H9 (cell line): ENCODE data around the gene TMEM156. TPM values are rescaled to one million over a fixed set of nuclear protein-coding genes. Genes with fewer than 3 reads are reported as not detected.

Experiments used
- DNase-seq: peaks from one replicate; pipeline ENCODE4 v3.0.0-alpha.2; 2017
- H2AFZ ChIP-seq: one replicate; pipeline ENCODE4 v1.6.1; 2013; ENCODE audit warnings: mild to moderate bottlenecking, low read length, control low read depth, moderate library complexity
- H2AK5ac ChIP-seq: 2 replicates; pipeline ENCODE4 v1.6.1; 2013; ENCODE audit warnings: low read length, control low read depth, mixed read lengths; ENCODE audit not compliant: insufficient read length
- H2BK120ac ChIP-seq: one replicate; pipeline ENCODE4 v1.6.1; 2013; ENCODE audit warnings: low read depth, mild to moderate bottlenecking, low read length, control low read depth, inconsistent platforms; ENCODE audit not compliant: poor library complexity, severe bottlenecking
- H2BK12ac ChIP-seq: 2 replicates; pipeline ENCODE4 v1.6.1; 2013; ENCODE audit warnings: low read length, control low read depth, mixed read lengths, low read depth; ENCODE audit not compliant: insufficient read length
- H2BK15ac ChIP-seq: 2 replicates; pipeline ENCODE4 v1.6.1; 2013; ENCODE audit warnings: low read depth, low read length, control low read depth
- H2BK20ac ChIP-seq: one replicate; pipeline ENCODE4 v1.6.1; 2013; ENCODE audit warnings: low read depth, mild to moderate bottlenecking, low read length, control low read depth, inconsistent platforms; ENCODE audit not compliant: poor library complexity, severe bottlenecking
- H2BK5ac ChIP-seq: 2 replicates; pipeline ENCODE4 v1.6.1; 2013; ENCODE audit warnings: low read length, control low read depth, mixed read lengths; ENCODE audit not compliant: insufficient read length
- H3K14ac ChIP-seq: 2 replicates; pipeline ENCODE4 v1.6.1; 2013; ENCODE audit warnings: low read length, control low read depth; ENCODE audit not compliant: insufficient read depth
- H3K18ac ChIP-seq: 2 replicates; pipeline ENCODE4 v1.6.1; 2013; ENCODE audit warnings: low read depth, mild to moderate bottlenecking, mixed read lengths, low read length, control low read depth; ENCODE audit not compliant: insufficient read length
- H3K23ac ChIP-seq: 2 replicates; pipeline ENCODE4 v1.6.1; 2013; ENCODE audit warnings: low read length, control low read depth, mixed read lengths, low read depth; ENCODE audit not compliant: insufficient read length
- H3K23me2 ChIP-seq: 2 replicates; pipeline ENCODE4 v1.6.1; 2013; ENCODE audit warnings: low read depth, mild to moderate bottlenecking, mixed read lengths, low read length, control low read depth; ENCODE audit not compliant: insufficient read length, poor library complexity, severe bottlenecking
- H3K27ac ChIP-seq: 2 replicates; pipeline ENCODE4 v1.5.1; 2013; ENCODE audit warnings: low read length, control low read depth, mixed read lengths, low read depth; ENCODE audit not compliant: insufficient read length
- H3K27me3 ChIP-seq: 2 replicates; pipeline ENCODE4 v1.6.1; 2013; ENCODE audit warnings: low read length, control low read depth, inconsistent platforms; ENCODE audit not compliant: insufficient read depth
- H3K4ac ChIP-seq: 2 replicates; pipeline ENCODE4 v1.6.1; 2013; ENCODE audit warnings: low read depth, mild to moderate bottlenecking, control low read depth, inconsistent platforms, low read length, moderate library complexity
- H3K4me1 ChIP-seq: 2 replicates; pipeline ENCODE4 v1.6.1; 2013; ENCODE audit warnings: low read length, control low read depth, inconsistent platforms; ENCODE audit not compliant: insufficient read depth
- H3K4me2 ChIP-seq: 2 replicates; pipeline ENCODE4 v1.6.1; 2013; ENCODE audit warnings: low read length, control low read depth, mixed read lengths; ENCODE audit not compliant: insufficient read length, insufficient read depth
- H3K56ac ChIP-seq: 2 replicates; pipeline ENCODE4 v1.6.1; 2013; ENCODE audit warnings: low read depth, mild to moderate bottlenecking, mixed read lengths, low read length, control low read depth; ENCODE audit not compliant: insufficient read length
- H3K79me1 ChIP-seq: 2 replicates; pipeline ENCODE4 v1.6.1; 2013; ENCODE audit warnings: low read depth, mild to moderate bottlenecking, moderate library complexity, low read length, control low read depth, inconsistent platforms; ENCODE audit not compliant: insufficient read depth, poor library complexity, severe bottlenecking
- H3K79me2 ChIP-seq: 2 replicates; pipeline ENCODE4 v1.6.1; 2013; ENCODE audit warnings: low read length, control low read depth, inconsistent platforms; ENCODE audit not compliant: insufficient read depth
- H3K9ac ChIP-seq: 2 replicates; pipeline ENCODE4 v1.6.1; 2013; ENCODE audit warnings: low read length, control low read depth, mixed read lengths; ENCODE audit not compliant: insufficient read length; ENCODE audit errors: extremely low read depth
- H3K9me3 ChIP-seq: one replicate; pipeline ENCODE4 v1.6.1; 2013; ENCODE audit warnings: low read depth, low read length, inconsistent platforms; ENCODE audit not compliant: control insufficient read depth
- H3T11ph ChIP-seq: one replicate; pipeline ENCODE4 v1.6.1; 2013; ENCODE audit warnings: mild to moderate bottlenecking, low read length, control low read depth, inconsistent platforms
- H4K20me1 ChIP-seq: one replicate; pipeline ENCODE4 v1.6.1; 2013; ENCODE audit not compliant: control insufficient read depth, insufficient read length, insufficient read depth
- H4K5ac ChIP-seq: 2 replicates; pipeline ENCODE4 v1.6.1; 2013; ENCODE audit warnings: low read depth, mild to moderate bottlenecking, mixed read lengths, low read length, control low read depth; ENCODE audit not compliant: insufficient read length
- H4K8ac ChIP-seq: replicated peaks from 2 replicates; pipeline ENCODE4 v1.6.1; 2013; ENCODE audit warnings: low read length, control low read depth, mixed read lengths, low read depth; ENCODE audit not compliant: insufficient read length
- H4K91ac ChIP-seq: 2 replicates; pipeline ENCODE4 v1.6.1; 2013; ENCODE audit warnings: low read depth, mild to moderate bottlenecking, moderate library complexity, mixed read lengths, low read length, control low read depth; ENCODE audit not compliant: insufficient read length
- H3K27ac Mint-ChIP-seq, 3 experiments: 2 replicates in 2 of 3; 3 replicates in 1 of 3; pipeline ENCODE4 v1.8.0; 2020 to 2021; ENCODE audit warnings: mixed read lengths in 3 of 3, mild to moderate bottlenecking in 1 of 3, moderate library complexity in 1 of 3
- H3K27me3 Mint-ChIP-seq: 2 replicates; pipeline ENCODE4 v1.8.0; 2021; ENCODE audit warnings: low read depth, mild to moderate bottlenecking, moderate library complexity, mixed read lengths
- H3K36me3 Mint-ChIP-seq, 3 experiments: 2 replicates in 2 of 3; 3 replicates in 1 of 3; pipeline ENCODE4 v1.8.0; 2020 to 2021; ENCODE audit warnings: low read depth in 3 of 3, mixed read lengths in 3 of 3; ENCODE audit not compliant: insufficient read depth in 1 of 3
- H3K4me1 Mint-ChIP-seq, 2 experiments: 2 replicates each; pipeline ENCODE4 v1.8.0; 2020; ENCODE audit warnings: mixed read lengths in 2 of 2
- H3K4me3 Mint-ChIP-seq, 2 experiments: 2 replicates in 1 of 2; 3 replicates in 1 of 2; pipeline ENCODE4 v1.8.0; 2020 to 2021; ENCODE audit warnings: mild to moderate bottlenecking in 2 of 2, mixed read lengths in 2 of 2, moderate library complexity in 1 of 2
- H3K9me3 Mint-ChIP-seq, 2 experiments: 2 replicates in 1 of 2; 3 replicates in 1 of 2; pipeline ENCODE4 v1.8.0; 2020; ENCODE audit warnings: mild to moderate bottlenecking in 2 of 2, mixed read lengths in 2 of 2, moderate library complexity in 1 of 2
- WGBS: extraction: QIAGEN DNeasy Blood & Tissue Kit; methylation state at CpG from one replicate; pipeline ENCODE4 v1.1.7; 2013; ENCODE audit warnings: missing lambda C conversion rate, low lambda C conversion rate, mixed read lengths; ENCODE audit not compliant: insufficient read length; ENCODE audit errors: extremely low coverage; 5-methylcytosine and 5-hydroxymethylcytosine counted together
- total RNA-seq: library from RNA; stranded (reverse); gene quantifications from 2 replicates; pipeline ENCODE4 v1.2.1, GENCODE V29; 2021
- TF ChIP-seq, protein P1 (sequence below): fragments of 200-600 bp; sonication (generic); conservative IDR thresholded peaks from 3 replicates; pipeline ENCODE4 v1.8.0; 2021; ENCODE audit warnings: antibody characterized with exemption, mild to moderate bottlenecking

The TMEM156 gene
- total RNA-seq, 1 experiment from 2014 or later, result not detected

DNA sequence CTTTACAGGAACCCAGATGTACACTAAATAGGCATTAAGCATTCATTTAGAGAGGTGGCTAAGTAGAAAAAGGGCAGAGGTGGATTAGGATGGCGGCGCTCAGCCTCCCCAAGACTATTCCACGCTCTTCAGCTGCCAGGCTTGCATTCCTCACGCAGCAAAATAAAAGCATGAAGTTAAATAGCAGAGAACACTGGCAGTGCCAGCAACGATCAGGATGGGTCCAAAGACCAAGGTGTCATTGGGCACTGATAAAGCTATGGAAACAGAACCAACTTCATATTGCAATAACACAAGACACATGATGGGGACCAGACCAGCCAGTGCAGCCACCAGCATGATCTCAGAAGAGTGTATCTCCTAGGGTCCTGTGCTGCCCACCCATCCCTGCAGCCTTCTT lies 42.0 kb downstream of the TMEM156 start:
- Histone ChIP-seq H3K23ac (no peak overlapping the region), H2AFZ (no peak overlapping the region), H2BK20ac (no peak overlapping the region), H2AK5ac (no peak overlapping the region), H3K79me2 (no peaks in the 10 kb centered on the region), H3K79me1 (no peaks in the 10 kb centered on the region), H3K56ac (no peak overlapping the region), H3K23me2 (no peaks in the 10 kb centered on the region), H2BK120ac (no peak overlapping the region), H3K27ac (no peak overlapping the region), H4K8ac (no peak overlapping the region), H4K91ac (no peak overlapping the region), H2BK12ac (no peak overlapping the region), H4K5ac (no peak overlapping the region), H3K4me1 (0 out of 2 replicates have a peak, but pooled peaks cover 3% of the 10 kb centered on the region), H3T11ph (no peak overlapping the region), H3K4ac (no peak overlapping the region), H2BK15ac (no peak overlapping the region), H3K14ac (no peak overlapping the region), H3K4me2 (no peak overlapping the region), H3K27me3 (no peaks in the 10 kb centered on the region), H2BK5ac (no peak overlapping the region), H3K9me3 (no peaks in the 10 kb centered on the region), H3K9ac (no peak overlapping the region), H4K20me1 (no peaks in the 10 kb centered on the region), H3K18ac (no peak overlapping the region)
- Mint-ChIP-seq H3K4me3 (no peak overlapping the region), H3K27me3 (no peaks in the 10 kb centered on the region), H3K36me3 (no peaks in the 10 kb centered on the region), H3K9me3 (no peaks in the 10 kb centered on the region), H3K27ac (no peak overlapping the region), H3K4me1 (peaks cover 8 to 13% of the 10 kb centered on the region in 2 experiments)
- no peak for DNase-seq
- WGBS, result no CpG with 5 or more reads among the region's 5 CpGs
- TF ChIP-seq, protein P1, sequence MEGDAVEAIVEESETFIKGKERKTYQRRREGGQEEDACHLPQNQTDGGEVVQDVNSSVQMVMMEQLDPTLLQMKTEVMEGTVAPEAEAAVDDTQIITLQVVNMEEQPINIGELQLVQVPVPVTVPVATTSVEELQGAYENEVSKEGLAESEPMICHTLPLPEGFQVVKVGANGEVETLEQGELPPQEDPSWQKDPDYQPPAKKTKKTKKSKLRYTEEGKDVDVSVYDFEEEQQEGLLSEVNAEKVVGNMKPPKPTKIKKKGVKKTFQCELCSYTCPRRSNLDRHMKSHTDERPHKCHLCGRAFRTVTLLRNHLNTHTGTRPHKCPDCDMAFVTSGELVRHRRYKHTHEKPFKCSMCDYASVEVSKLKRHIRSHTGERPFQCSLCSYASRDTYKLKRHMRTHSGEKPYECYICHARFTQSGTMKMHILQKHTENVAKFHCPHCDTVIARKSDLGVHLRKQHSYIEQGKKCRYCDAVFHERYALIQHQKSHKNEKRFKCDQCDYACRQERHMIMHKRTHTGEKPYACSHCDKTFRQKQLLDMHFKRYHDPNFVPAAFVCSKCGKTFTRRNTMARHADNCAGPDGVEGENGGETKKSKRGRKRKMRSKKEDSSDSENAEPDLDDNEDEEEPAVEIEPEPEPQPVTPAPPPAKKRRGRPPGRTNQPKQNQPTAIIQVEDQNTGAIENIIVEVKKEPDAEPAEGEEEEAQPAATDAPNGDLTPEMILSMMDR, result no peak
